ENCODE results near the gene NTN5. TPM values are rescaled to one million over a fixed set of nuclear protein-coding genes. Genes with fewer than 3 reads are reported as not detected.

NTN5 gene
- total RNA-seq, 1 donor from 2014 or later: 1.4 TPM

GRCh38 chr19:48616041-48616436 lies 56.8 kb downstream of the NTN5 start:
- no peak for DNase-seq (ENCODE audit: extremely low read depth, low read depth, low spot score)

GRCh38 chr19:48615231-48616040 lies 57.4 kb downstream of the NTN5 start:
- DNase-seq (ENCODE audit: extremely low read depth, low read depth, low spot score): no peak

- no peak for DNase-seq (ENCODE audit: extremely low read depth, low read depth, low spot score)
Observed at GRCh38 chr19:48614436-48615230, 58.2 kb downstream of the NTN5 start, which contains the start of gene FAM83E. TSS of gene FAM83E (minus strand) at chr19:48615076. CDS start at chr19:48613372, 1,704 bp downstream.

GRCh38 chr19:48613852-48614435 lies 58.9 kb downstream of the NTN5 start:
- DNase-seq (ENCODE audit: extremely low read depth, low read depth, low spot score): no peak

- no peak for DNase-seq (ENCODE audit: extremely low read depth, low read depth, low spot score)
Observed at GRCh38 chr19:48613024-48613851, 59.6 kb downstream of the NTN5 start.

- DNase-seq (ENCODE audit: extremely low read depth, low read depth, low spot score): no peak
Observed at GRCh38 chr19:48611872-48612271, 60.9 kb downstream of the NTN5 start.

Other genes starting within 250 kb of the NTN5 start
- 34.2 and 35.7 TPM in 2 replicates for gene GRWD1, start 227.0 kb downstream of the NTN5 start, total RNA-seq
- 0.73 and 1.2 TPM in 2 replicates for gene KCNJ14, start 217.4 kb downstream of the NTN5 start, total RNA-seq
- 78.1 and 91.0 TPM in 2 replicates for gene CYTH2, start 203.6 kb downstream of the NTN5 start, total RNA-seq
- gene LMTK3, start 161.2 kb downstream of the NTN5 start, total RNA-seq: not detected in 2 replicates
- gene SULT2B1, start 120.8 kb downstream of the NTN5 start, total RNA-seq: 0.19 TPM in 1 of 2 replicates, not detected in the other
- not detected in 2 replicates for gene SPACA4, start 66.3 kb downstream of the NTN5 start, total RNA-seq
- not detected in 2 replicates for gene FAM83E, start 57.9 kb downstream of the NTN5 start, total RNA-seq
- gene RPL18, start 53.8 kb downstream of the NTN5 start, total RNA-seq: 1,686 and 2,007 TPM in 2 replicates
- 8.9 and 21.2 TPM in 2 replicates for gene SPHK2, start 53.5 kb downstream of the NTN5 start, total RNA-seq
- gene DBP, start 35.6 kb downstream of the NTN5 start, total RNA-seq: 2.9 and 4.1 TPM in 2 replicates
- 2.6 and 3.2 TPM in 2 replicates for gene CA11, start 26.8 kb downstream of the NTN5 start, total RNA-seq
- gene FUT2, start 23.0 kb upstream of the NTN5 start, total RNA-seq: not detected in 2 replicates
- 0.29 and 1.6 TPM in 2 replicates for gene MAMSTR, start 46.7 kb upstream of the NTN5 start, total RNA-seq
- gene RASIP1, start 67.6 kb upstream of the NTN5 start, total RNA-seq: 153 and 158 TPM in 2 replicates
- not detected in 2 replicates for gene IZUMO1, start 73.9 kb upstream of the NTN5 start, total RNA-seq
- gene FUT1, start 79.6 kb upstream of the NTN5 start, total RNA-seq: 6.1 and 6.4 TPM in 2 replicates
- gene FGF21, start 82.5 kb upstream of the NTN5 start, total RNA-seq: not detected in 2 replicates
- 53.3 and 71.8 TPM in 2 replicates for gene BCAT2, start 138.0 kb upstream of the NTN5 start, total RNA-seq
- 38.8 and 39.6 TPM in 2 replicates for gene HSD17B14, start 163.5 kb upstream of the NTN5 start, total RNA-seq
- 2.4 and 4.0 TPM in 2 replicates for gene PLEKHA4, start 195.6 kb upstream of the NTN5 start, total RNA-seq
- gene PPP1R15A, start 199.4 kb upstream of the NTN5 start, total RNA-seq: 74.2 and 82.8 TPM in 2 replicates
- 0.19 TPM in 1 of 2 replicates, not detected in the other for gene TULP2, start 225.7 kb upstream of the NTN5 start, total RNA-seq
- 446 and 494 TPM in 2 replicates for gene NUCB1, start 227.3 kb upstream of the NTN5 start, total RNA-seq